ENCODE results near the gene CACNA2D2. TPM values are rescaled to one million over a fixed set of nuclear protein-coding genes. Genes with fewer than 3 reads are reported as not detected.

Gene CACNA2D2
- total and polyA plus RNA-seq, 11 donors, result 0.49 to 3.6 (median 1.5) TPM

GRCh38 chr3:50481992-50482391, 21.4 kb downstream of the CACNA2D2 start:
- ATAC-seq (no peak), DNase-seq (no peak)
- intact Hi-C loops (cut with DNase I), result no loop called here
- H3K9me3 ChIP-seq, result no peaks in the 10 kb centered on the region
- H3K27ac ChIP-seq, result no peak overlapping the region
- H3K4me3 ChIP-seq, result no peak overlapping the region
- TF ChIP-seq CTCF (IDR thresholded peaks at IDR 0.05) (no peak), POLR2A (IDR thresholded peaks at IDR 0.05) (no peak)
- WGBS, 4 donors, result 52 to 63% (median 58%) methylated on average over 4 of the region's 4 CpGs
- H3K36me3 ChIP-seq, result no peaks in the 10 kb centered on the region
- peaks cover 0 to 4% (median 0%) of the 10 kb centered on the region in 12 donors for H3K4me1 ChIP-seq
- H3K27me3 ChIP-seq, result no peaks in the 10 kb centered on the region

- Histone ChIP-seq H3K4me3 (no peak overlapping the region), H3K27me3 (no peaks in the 10 kb centered on the region), H3K4me1 (peaks cover 0 to 4% (median 0%) of the 10 kb centered on the region in 12 donors), H3K27ac (no peak overlapping the region), H3K36me3 (no peaks in the 10 kb centered on the region), H3K9me3 (no peaks in the 10 kb centered on the region)
- ATAC-seq (no peak), DNase-seq (no peak)
- intact Hi-C loops (cut with DNase I), result no loop called here
- no peak for TF ChIP-seq CTCF (IDR thresholded peaks at IDR 0.05)
- no peak for TF ChIP-seq POLR2A (IDR thresholded peaks at IDR 0.05)
- 43 to 58% (median 50%) methylated on average over 4 of the region's 4 CpGs for WGBS, 4 donors
These were observed 23.0 kb downstream of the CACNA2D2 start for GRCh38 chr3:50480471-50480870.

GRCh38 chr3:50479523-50479922, 23.9 kb downstream of the CACNA2D2 start:
- TF ChIP-seq POLR2A (IDR thresholded peaks at IDR 0.05) (no peak), CTCF (IDR thresholded peaks at IDR 0.05) (no peak)
- no peak overlapping the region for H3K4me3 ChIP-seq
- 64 to 75% (median 72%) methylated on average over 4 of the region's 4 CpGs for WGBS, 4 donors
- peaks cover 0 to 5% (median 0%) of the 10 kb centered on the region in 12 donors for H3K4me1 ChIP-seq
- no peak for ATAC-seq
- H3K36me3 ChIP-seq, result no peaks in the 10 kb centered on the region
- DNase-seq, result no peak
- intact Hi-C loops (cut with DNase I), result no loop called here
- no peaks in the 10 kb centered on the region for H3K9me3 ChIP-seq
- no peaks in the 10 kb centered on the region for H3K27me3 ChIP-seq
- H3K27ac ChIP-seq, result no peak overlapping the region

GRCh38 chr3:50478671-50479260, 24.7 kb downstream of the CACNA2D2 start:
- DNase-seq, result no peak
- intact Hi-C loops (cut with DNase I), result no loop called here
- Histone ChIP-seq H3K4me3 (no peak overlapping the region), H3K27ac (no peak overlapping the region), H3K27me3 (no peaks in the 10 kb centered on the region), H3K36me3 (no peaks in the 10 kb centered on the region), H3K9me3 (no peaks in the 10 kb centered on the region), H3K4me1 (peaks cover 0 to 11% (median 0%) of the 10 kb centered on the region in 12 donors)
- TF ChIP-seq POLR2A (IDR thresholded peaks at IDR 0.05) (no peak), CTCF (IDR thresholded peaks at IDR 0.05) (no peak)
- 93 to 98% (median 97%) methylated on average over 2 of the region's 2 CpGs for WGBS, 4 donors
- ATAC-seq, result no peak

Data from heart left ventricle (tissue), 16 donors.